GM12878 (cell line): ENCODE measurements around the gene SEPTIN11. TPM values are rescaled to one million over a fixed set of nuclear protein-coding genes. Genes with fewer than 3 reads are reported as not detected.

Source experiments
- ATAC-seq: fragments of 200-7000 bp; cut with Tn5 transposase; 3 replicates; pipeline ENCODE4 v1.9.1; 2020; ENCODE audit warnings: mild to moderate bottlenecking, moderate library complexity
- BruUV-seq: library from RNA; stranded (reverse); fragments of 400-500 nt; replicated peaks from 2 replicates; lab custom pipeline; 2021; lab: Mats Ljungman, UMichigan
- CTCF ChIA-PET: fragments of 300-600 bp; sonication (Branson Sonifier 250); formaldehyde crosslinking; extraction: SDS; loops from one replicate; lab custom pipeline; 2021; ENCODE audit warnings: inconsistent platforms; lab: Yijun Ruan, JAX
- POLR2A ChIA-PET: fragments of 350-600 bp; formaldehyde crosslinking; extraction: SDS; loops from one replicate; lab custom pipeline; 2021; ENCODE audit warnings: inconsistent platforms; lab: Charles Lee
- RAD21 ChIA-PET: fragments of 300-600 bp; sonication (Branson Sonifier 250); formaldehyde crosslinking; loops from one replicate; lab custom pipeline; 2023; ENCODE audit warnings: antibody characterized with exemption; ENCODE audit not compliant: unreplicated experiment; lab: Charles Lee
- SMC1A ChIA-PET: fragments of 300-600 bp; sonication (Branson Sonifier 250); formaldehyde crosslinking; loops from one replicate; lab custom pipeline; 2023; ENCODE audit not compliant: unreplicated experiment, uncharacterized antibody; lab: Charles Lee
- DNase-seq: peaks from one replicate; pipeline ENCODE4 v3.0.0-alpha.2; 2011; ENCODE audit warnings: low read depth, low spot score
- FAIRE-seq: peaks from 3 replicates; lab custom pipeline; 2011; peaks lifted over from hg19 to GRCh38; lab: Jason Lieb, UNC
- H2AFZ ChIP-seq: 2 replicates; pipeline ENCODE4 v1.6.0; 2011; ENCODE audit warnings: low read depth, low read length, control low read depth; ENCODE audit not compliant: control insufficient read depth
- H3K27ac ChIP-seq: 2 replicates; pipeline ENCODE4 v1.5.1; 2011; ENCODE audit warnings: control low read depth; ENCODE audit not compliant: control insufficient read depth, insufficient read depth
- H3K27me3 ChIP-seq, 2 experiments: replicated peaks in 1 of 2; 2 replicates each; pipeline versions ENCODE4 v1.6.0 to v1.6.1; 2011; ENCODE audit warnings: low read length in 1 of 2; ENCODE audit not compliant: control insufficient read depth in 2 of 2, insufficient read depth in 2 of 2
- H3K36me3 ChIP-seq, 2 experiments: 2 replicates each; pipeline ENCODE4 v1.5.1; 2011; ENCODE audit warnings: low read length in 1 of 2; ENCODE audit not compliant: control insufficient read depth in 2 of 2, insufficient read depth in 2 of 2
- H3K4me1 ChIP-seq: 2 replicates; pipeline ENCODE4 v1.6.1; 2011; ENCODE audit warnings: mild to moderate bottlenecking, low read length, moderate library complexity, mixed read lengths; ENCODE audit not compliant: control insufficient read depth, insufficient read depth
- H3K4me2 ChIP-seq: 2 replicates; pipeline ENCODE4 v1.6.0; 2011; ENCODE audit warnings: control low read depth; ENCODE audit not compliant: control insufficient read depth, insufficient read depth
- H3K4me3 ChIP-seq: fragments of 200-600 bp; sonication (generic); 2 replicates; pipeline ENCODE4 v1.5.1; 2016
- H3K79me2 ChIP-seq: 2 replicates; pipeline ENCODE4 v1.6.0; 2011; ENCODE audit warnings: low read length; ENCODE audit not compliant: control insufficient read depth, insufficient read depth
- H3K9ac ChIP-seq: 2 replicates; pipeline ENCODE4 v1.8.0; 2011; ENCODE audit warnings: low read length, control low read depth, mixed read lengths; ENCODE audit not compliant: control insufficient read depth, insufficient read depth
- H3K9me3 ChIP-seq: replicated peaks from 3 replicates; pipeline ENCODE4 v1.5.1; 2011; ENCODE audit warnings: mild to moderate bottlenecking, low read length; ENCODE audit not compliant: control insufficient read depth, insufficient read depth
- H4K20me1 ChIP-seq: 2 replicates; pipeline ENCODE4 v1.6.0; 2011; ENCODE audit not compliant: control insufficient read depth, insufficient read depth
- CBFB ChIP-seq: IDR thresholded peaks from 2 replicates; pipeline ENCODE4 v1.6.1; 2016; ENCODE audit warnings: antibody characterized with exemption, low read depth
- E2F4 ChIP-seq: IDR thresholded peaks from 2 replicates; pipeline ENCODE4 v1.6.1; 2012; ENCODE audit warnings: low read depth, low read length, improper control_type of control experiment
- HDGF ChIP-seq: fragments of 450-650 bp; IDR thresholded peaks from 2 replicates; pipeline ENCODE4 v1.6.1; 2016; ENCODE audit warnings: antibody characterized with exemption
- IKZF2 ChIP-seq, 2 experiments: fragments of 450-650 bp; IDR thresholded peaks; 2 replicates each; pipeline ENCODE4 v1.6.1; 2017; ENCODE audit warnings: mild to moderate bottlenecking in 2 of 2, moderate library complexity in 2 of 2
- JUNB ChIP-seq: IDR thresholded peaks from 2 replicates; pipeline ENCODE4 v1.6.1; 2016; ENCODE audit warnings: antibody characterized with exemption, mild to moderate bottlenecking
- KDM1A ChIP-seq: fragments of 200-600 bp; sonication (generic); IDR thresholded peaks from 2 replicates; pipeline ENCODE4 v1.6.1; 2016; ENCODE audit warnings: borderline replicate concordance
- MTA3 ChIP-seq: IDR thresholded peaks from 2 replicates; pipeline ENCODE4 v1.6.1; 2012; ENCODE audit warnings: low read length, inconsistent platforms, borderline replicate concordance
- NR2C2 ChIP-seq: IDR thresholded peaks from 2 replicates; pipeline ENCODE4 v1.6.1; 2011; ENCODE audit warnings: borderline replicate concordance, low read depth; ENCODE audit not compliant: control insufficient read depth, insufficient read length
- PML ChIP-seq: IDR thresholded peaks from 2 replicates; pipeline ENCODE4 v1.6.1; 2012; ENCODE audit warnings: low read length, inconsistent platforms
- RELA ChIP-seq: fragments of 450-650 bp; IDR thresholded peaks from 2 replicates; pipeline ENCODE4 v1.8.0; 2014; ENCODE audit warnings: borderline replicate concordance; ENCODE audit not compliant: partially characterized antibody
- SPI1 ChIP-seq: IDR thresholded peaks from 2 replicates; pipeline ENCODE4 v1.6.1; 2011; ENCODE audit warnings: low read depth, mild to moderate bottlenecking, low read length, moderate library complexity, borderline replicate concordance; ENCODE audit not compliant: insufficient read depth
- ZNF384 ChIP-seq: IDR thresholded peaks from 2 replicates; pipeline ENCODE4 v1.6.1; 2012; ENCODE audit warnings: low read depth, mild to moderate bottlenecking, low read length, improper control_type of control experiment, borderline replicate concordance
- WGBS: methylation state at CpG from one replicate; pipeline ENCODE4 v1.1.6; 2016; ENCODE audit warnings: low lambda C conversion rate; ENCODE audit not compliant: insufficient replicate concordance, insufficient coverage; ENCODE audit errors: missing lambda C conversion rate; 5-methylcytosine and 5-hydroxymethylcytosine counted together
- in situ Hi-C: fragments of 300-500 bp; cut with MboI; formaldehyde crosslinking; loops from 9 replicates; pipeline ENCODE4 v1.14.3; 2018; ENCODE audit warnings: mixed read lengths
- intact Hi-C: fragments of 100-400 bp; cut with micrococcal nuclease; formaldehyde crosslinking; loops from one replicate; pipeline ENCODE4 v1.14.2; 2022; ENCODE audit not compliant: unreplicated experiment
- polyA plus RNA-seq, 11 experiments: library from polyadenylated mRNA; depleted of rRNA in 4 of 11; unstranded in 6 of 11; stranded (reverse) in 5 of 11; fragments of >200 nt; fragmentation: Nextera tagmentation in 4 of 11; fragmentation: Illumina TruSeq in 1 of 11; extraction: Ambion mirVana in 4 of 11; extraction: Trizol in 1 of 11; gene quantifications; 1 replicate in 1 of 11; 2 replicates in 10 of 11; pipeline versions ENCODE4 v1.2.1 to v1.2.3, GENCODE V29; 2011 to 2016; ENCODE audit warnings: inconsistent platforms in 2 of 11, missing spikeins in 2 of 11, low read depth in 1 of 11
- total RNA-seq, 4 experiments: library from RNA; depleted of rRNA in 3 of 4; stranded (reverse); fragments of >200 nt in 3 of 4; fragmentation: Illumina TruSeq in 1 of 4; extraction: Trizol in 1 of 4; gene quantifications; 2 replicates each; pipeline versions ENCODE4 v1.2.1 to v1.2.3, GENCODE V29; 2013 to 2021
- TF ChIP-seq, protein P1 (sequence below): fragments of 450-650 bp; IDR thresholded peaks from 2 replicates; pipeline ENCODE4 v1.6.1; 2017; ENCODE audit warnings: low read depth, mild to moderate bottlenecking, moderate library complexity

The SEPTIN11 gene
- total and polyA plus RNA-seq, 10 of the 15 experiments (the other 5 are each of a cell fraction or from before 2014, with no cell fraction given), result 24.7 to 160 (median 91.3) TPM

- TF ChIP-seq PML, result no peak
- no peak for TF ChIP-seq JUNB
- TF ChIP-seq, protein P1, sequence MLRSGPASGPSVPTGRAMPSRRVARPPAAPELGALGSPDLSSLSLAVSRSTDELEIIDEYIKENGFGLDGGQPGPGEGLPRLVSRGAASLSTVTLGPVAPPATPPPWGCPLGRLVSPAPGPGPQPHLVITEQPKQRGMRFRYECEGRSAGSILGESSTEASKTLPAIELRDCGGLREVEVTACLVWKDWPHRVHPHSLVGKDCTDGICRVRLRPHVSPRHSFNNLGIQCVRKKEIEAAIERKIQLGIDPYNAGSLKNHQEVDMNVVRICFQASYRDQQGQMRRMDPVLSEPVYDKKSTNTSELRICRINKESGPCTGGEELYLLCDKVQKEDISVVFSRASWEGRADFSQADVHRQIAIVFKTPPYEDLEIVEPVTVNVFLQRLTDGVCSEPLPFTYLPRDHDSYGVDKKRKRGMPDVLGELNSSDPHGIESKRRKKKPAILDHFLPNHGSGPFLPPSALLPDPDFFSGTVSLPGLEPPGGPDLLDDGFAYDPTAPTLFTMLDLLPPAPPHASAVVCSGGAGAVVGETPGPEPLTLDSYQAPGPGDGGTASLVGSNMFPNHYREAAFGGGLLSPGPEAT, result no peak
- ChIA-PET RAD21 (no interaction called here), SMC1A (no interaction called here), CTCF (no interaction called here), POLR2A (no interaction called here)
- H3K4me2 ChIP-seq, result no peak overlapping the region
- ATAC-seq (no peak), FAIRE-seq (no peak), DNase-seq (no peak)
- H3K27ac ChIP-seq, result no peak overlapping the region
- in situ Hi-C loops (no loop called here), intact Hi-C loops (no loop called here)
- no TSS peak for BruUV-seq
- H3K9ac ChIP-seq, result no peak overlapping the region
- H3K4me1 ChIP-seq, result no peaks in the 10 kb centered on the region
- H3K79me2 ChIP-seq, result no peaks in the 10 kb centered on the region
- H3K4me3 ChIP-seq, result no peak overlapping the region
- no peaks in the 10 kb centered on the region for H3K27me3 ChIP-seq
- no peak overlapping the region for H2AFZ ChIP-seq
- H4K20me1 ChIP-seq, result no peaks in the 10 kb centered on the region
- no peaks in the 10 kb centered on the region for H3K9me3 ChIP-seq
- no peaks in the 10 kb centered on the region for H3K36me3 ChIP-seq
- 51% methylated on average over 5 of the region's 5 CpGs for WGBS
These were observed 25.8 kb upstream of the SEPTIN11 start for GRCh38 chr4:76923619-76924357.

- Histone ChIP-seq H2AFZ (no peak overlapping the region), H3K79me2 (no peaks in the 10 kb centered on the region), H3K36me3 (no peaks in the 10 kb centered on the region), H3K9ac (no peak overlapping the region), H3K4me1 (no peaks in the 10 kb centered on the region), H4K20me1 (no peaks in the 10 kb centered on the region), H3K4me2 (no peak overlapping the region), H3K4me3 (no peak overlapping the region), H3K27me3 (no peaks in the 10 kb centered on the region), H3K9me3 (no peaks in the 10 kb centered on the region), H3K27ac (no peak overlapping the region)
- ChIA-PET RAD21 (interaction anchor here (0.7 kb wide), 1 partner anchor 118 kb away, joined by 3 read pairs; no protein-coding TSS in a partner anchor), SMC1A (no interaction called here), CTCF (no interaction called here), POLR2A (no interaction called here)
- in situ Hi-C loops (no loop called here), intact Hi-C loops (no loop called here)
- no peak for DNase-seq
- FAIRE-seq, result no peak
- ATAC-seq, result no peak
- 82% methylated on average over 6 of the region's 6 CpGs for WGBS
- no TSS peak for BruUV-seq
- TF ChIP-seq IKZF2 (IDR thresholded peaks at IDR 0.05), result no peak
- no peak for TF ChIP-seq HDGF
- TF ChIP-seq MTA3, result no peak
- no peak for TF ChIP-seq E2F4
- TF ChIP-seq KDM1A, result no peak
- TF ChIP-seq ZNF384, result no peak
- TF ChIP-seq NR2C2, result no peak
- no peak for TF ChIP-seq CBFB
- TF ChIP-seq SPI1, result no peak
- no peak for TF ChIP-seq RELA
These were observed 22.7 kb upstream of the SEPTIN11 start for GRCh38 chr4:76926841-76927240.
